AG04449 (cell line): Measurements from ENCODE around the gene RAD51B.

Source experiments
- CTCF ChIA-PET: fragments of 350-600 bp; formaldehyde crosslinking; extraction: SDS; loops from one replicate; lab custom pipeline; 2021; ENCODE audit warnings: antibody characterized with exemption; lab: Yijun Ruan, JAX
- POLR2A ChIA-PET: fragments of 400-600, 350-600 bp; formaldehyde crosslinking; extraction: SDS; loops from one replicate; lab custom pipeline; 2020; ENCODE audit warnings: antibody characterized with exemption, inconsistent platforms; lab: Yijun Ruan, JAX
- DNase-seq: peaks from one replicate; pipeline ENCODE4 v3.0.0-alpha.2; 2010; ENCODE audit warnings: low read depth, low spot score
- H3K4me3 ChIP-seq: 2 replicates; pipeline ENCODE4 v1.5.1; 2011; ENCODE audit warnings: low read depth, mild to moderate bottlenecking, control low read depth, low read length
- CTCF ChIP-seq: IDR thresholded peaks from one replicate; pipeline ENCODE4 v1.5.1; 2011; ENCODE audit warnings: mild to moderate bottlenecking, moderate library complexity, low read length, control low read depth, inconsistent platforms; ENCODE audit not compliant: insufficient read depth; ENCODE audit errors: missing control alignments

Gene RAD51B

DNA sequence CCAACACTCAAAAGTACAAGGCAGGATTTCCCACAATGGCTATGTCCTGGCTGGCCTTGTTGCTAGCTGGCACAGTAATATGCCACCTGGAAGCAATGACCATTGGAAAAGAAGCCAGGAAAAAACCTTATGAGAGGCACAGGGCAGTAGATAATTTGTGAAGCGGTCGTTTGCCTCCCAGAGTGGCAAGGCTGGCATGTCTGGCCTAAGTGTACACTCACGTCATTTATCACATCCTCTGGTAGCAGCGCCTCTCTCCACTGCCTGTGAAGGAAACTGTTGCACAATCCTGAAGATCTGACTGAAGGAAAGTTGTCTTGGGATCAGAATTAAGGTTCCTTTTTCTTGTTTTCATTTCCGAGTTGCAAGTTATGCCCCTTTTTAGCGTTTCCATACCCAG, 564.8 kb downstream of the RAD51B start:
- POLR2A ChIA-PET = no interaction called here
- DNase-seq = no peak
- H3K4me3 ChIP-seq = no peak overlapping the region
- TF ChIP-seq CTCF = no peak
- CTCF ChIA-PET = no interaction called here

- H3K4me3 ChIP-seq = no peak overlapping the region
- no peak for TF ChIP-seq CTCF
- ChIA-PET CTCF (no interaction called here), POLR2A (no interaction called here)
- no peak for DNase-seq
Measured at GRCh38 chr14:68384881-68385280, 565.3 kb downstream of the RAD51B start.

DNA sequence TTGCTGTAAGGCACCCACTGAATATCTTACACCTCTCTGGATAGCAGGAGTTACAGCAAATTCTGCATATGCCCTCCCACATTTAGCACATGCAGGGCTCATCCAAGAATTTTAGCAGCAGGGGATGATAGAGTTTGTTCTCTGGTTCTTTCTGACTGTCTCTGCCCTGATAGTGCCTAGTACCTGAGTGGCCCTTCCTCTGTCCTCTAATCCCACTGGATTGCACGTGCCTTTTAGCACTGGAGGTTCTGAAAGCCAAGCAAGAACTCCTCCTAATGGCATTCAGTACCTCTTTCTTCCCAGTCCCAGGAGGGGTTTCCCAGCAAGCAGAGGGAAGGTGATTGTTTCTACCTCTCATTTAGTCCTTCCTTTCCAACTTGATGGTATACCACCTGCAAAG, 566.9 kb downstream of the RAD51B start:
- H3K4me3 ChIP-seq = no peak overlapping the region
- TF ChIP-seq CTCF = no peak
- ChIA-PET POLR2A (no interaction called here), CTCF (interaction anchor here (1.6 kb wide), 1 partner anchor 9 kb away, joined by 4 read pairs; no protein-coding TSS in a partner anchor)
- DNase-seq = no peak

DNA sequence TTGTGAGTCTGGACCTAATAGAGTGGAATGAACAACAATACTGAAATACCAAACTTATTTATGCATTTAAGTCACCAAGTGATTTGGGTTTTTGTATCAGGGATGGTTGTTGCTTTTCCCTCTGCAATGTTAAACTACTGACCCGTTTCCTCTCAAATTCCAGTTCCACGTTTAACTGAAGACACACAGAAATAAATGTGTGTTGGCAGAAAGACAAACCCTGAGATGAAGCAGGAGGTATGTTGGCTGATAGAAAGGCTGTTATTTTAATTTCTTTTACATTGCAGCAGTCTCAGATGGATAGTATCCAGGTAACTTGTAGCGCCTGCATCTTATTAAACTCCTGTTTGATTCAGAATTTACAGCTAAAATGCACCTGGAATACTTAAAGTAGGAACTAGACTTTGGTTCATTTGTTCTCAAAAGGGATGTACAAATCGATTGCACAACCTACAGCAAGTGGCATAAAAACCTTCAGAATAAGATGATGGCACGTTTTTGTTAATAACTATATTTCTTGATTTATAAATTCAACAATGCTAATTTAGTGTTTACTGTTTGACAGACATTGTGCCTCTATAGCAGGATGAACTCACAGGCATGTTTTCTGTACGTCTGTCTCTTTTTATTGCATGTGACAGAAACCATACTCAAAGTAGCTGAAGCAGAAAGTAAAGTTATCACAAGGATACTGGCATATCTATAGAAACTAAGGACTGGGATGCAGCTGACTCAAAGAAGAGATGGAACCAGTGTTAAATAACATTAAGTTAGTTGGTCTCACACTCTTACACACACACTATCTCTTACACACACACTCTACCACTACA, 567.6 kb downstream of the RAD51B start:
- POLR2A ChIA-PET = interaction anchor here (0.8 kb wide), 1 partner anchor 296 kb away, joined by 3 read pairs; no protein-coding TSS in a partner anchor

DNA sequence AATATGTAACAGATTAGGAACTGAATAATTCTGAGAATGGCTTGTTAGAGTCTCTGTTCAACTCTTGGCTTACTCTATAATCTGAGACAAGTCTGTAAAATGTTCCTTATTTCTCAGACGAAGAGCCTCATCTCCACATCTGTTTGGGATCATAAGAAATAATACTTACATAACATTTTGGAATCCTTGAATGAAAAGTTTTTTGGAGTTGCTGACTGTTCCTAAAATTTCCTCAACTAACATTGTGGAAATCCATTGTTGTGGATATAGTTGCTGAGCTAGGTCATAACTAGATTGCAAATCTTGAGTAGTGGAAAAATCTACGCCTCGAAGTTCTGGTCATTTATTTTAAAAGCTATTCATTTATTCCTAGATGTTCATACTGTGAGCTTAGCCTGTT, 570.4 kb downstream of the RAD51B start:
- TF ChIP-seq CTCF = no peak
- ChIA-PET POLR2A (no interaction called here), CTCF (interaction anchor here (1.0 to 1.4 kb wide), 3 partner anchors 13 to 394 kb away, joined by 3 read pairs; no protein-coding TSS in a partner anchor)
- no peak overlapping the region for H3K4me3 ChIP-seq
- no peak for DNase-seq

More for the DNA sequence above, 567.6 kb downstream of the RAD51B start:
- CTCF ChIA-PET = interaction anchor here (1.0 to 1.6 kb wide), 3 partner anchors 10 to 13 kb away, joined by 3 to 4 read pairs (median 3); no protein-coding TSS in a partner anchor
- TF ChIP-seq CTCF = no peak
- DNase-seq = no peak
- H3K4me3 ChIP-seq = no peak overlapping the region

GRCh38 chr14:68390741-68391140, 571.2 kb downstream of the RAD51B start:
- ChIA-PET CTCF (interaction anchor here (1.0 to 1.4 kb wide), 3 partner anchors 12 to 393 kb away, joined by 3 read pairs; no protein-coding TSS in a partner anchor), POLR2A (no interaction called here)
- no peak for TF ChIP-seq CTCF
- no peak for DNase-seq
- no peak overlapping the region for H3K4me3 ChIP-seq
